GM23248 (cell line): ENCODE data around the gene MPG. TPM values are rescaled to one million over a fixed set of nuclear protein-coding genes. Genes with fewer than 3 reads are reported as not detected.

ENCODE experiments used
- DNase-seq: peaks from one replicate; pipeline ENCODE4 v3.0.0-alpha.2; 2015
- H2AFZ ChIP-seq: fragments of 200-600 bp; sonication (generic); 2 replicates; pipeline ENCODE4 v1.6.1; 2016; ENCODE audit warnings: antibody characterized with exemption
- H3F3A ChIP-seq: fragments of 200-600 bp; sonication (generic); 2 replicates; pipeline ENCODE4 v1.6.1; 2016; ENCODE audit warnings: mild to moderate bottlenecking, antibody characterized with exemption, mixed run types; ENCODE audit not compliant: insufficient read depth
- H3K27ac ChIP-seq: fragments of 200-600 bp; sonication (generic); 2 replicates; pipeline ENCODE4 v1.5.1; 2016; ENCODE audit warnings: mild to moderate bottlenecking
- H3K27me3 ChIP-seq: fragments of 200-600 bp; sonication (generic); replicated peaks from 2 replicates; pipeline ENCODE4 v1.6.1; 2016; ENCODE audit warnings: mild to moderate bottlenecking; ENCODE audit not compliant: insufficient read depth
- H3K36me3 ChIP-seq: fragments of 200-600 bp; sonication (generic); 2 replicates; pipeline ENCODE4 v1.6.1; 2016; ENCODE audit warnings: low read depth, mild to moderate bottlenecking
- H3K4me1 ChIP-seq: fragments of 200-600 bp; sonication (generic); 2 replicates; pipeline ENCODE4 v1.6.1; 2016; ENCODE audit warnings: mild to moderate bottlenecking; ENCODE audit not compliant: insufficient read depth
- H3K4me2 ChIP-seq: fragments of 200-600 bp; sonication (generic); one replicate; pipeline ENCODE4 v1.6.1; 2016; ENCODE audit warnings: mild to moderate bottlenecking; ENCODE audit not compliant: unreplicated experiment
- H3K4me3 ChIP-seq: fragments of 200-600 bp; sonication (generic); 2 replicates; pipeline ENCODE4 v1.5.1; 2016; ENCODE audit warnings: mild to moderate bottlenecking
- H3K79me2 ChIP-seq: fragments of 200-600 bp; sonication (generic); 2 replicates; pipeline ENCODE4 v1.6.1; 2016; ENCODE audit warnings: mild to moderate bottlenecking; ENCODE audit not compliant: insufficient read depth
- H3K9ac ChIP-seq: fragments of 200-600 bp; sonication (generic); 2 replicates; pipeline ENCODE4 v1.6.1; 2016; ENCODE audit warnings: mild to moderate bottlenecking
- H3K9me2 ChIP-seq: fragments of 200-600 bp; sonication (generic); 2 replicates; pipeline ENCODE4 v1.6.1; 2016; ENCODE audit warnings: mixed run types, mild to moderate bottlenecking, moderate library complexity; ENCODE audit not compliant: insufficient read depth
- H3K9me3 ChIP-seq: fragments of 200-600 bp; sonication (generic); one replicate; pipeline ENCODE4 v1.6.1; 2017; ENCODE audit warnings: low read depth
- H4K20me1 ChIP-seq: fragments of 200-600 bp; sonication (generic); 2 replicates; pipeline ENCODE4 v1.6.0; 2016; ENCODE audit not compliant: insufficient read depth
- EZH2 ChIP-seq: fragments of 200-600 bp; sonication (generic); IDR thresholded peaks from 2 replicates; pipeline ENCODE4 v1.6.1; 2018; ENCODE audit warnings: antibody characterized with exemption, mild to moderate bottlenecking; ENCODE audit not compliant: insufficient read depth, poor library complexity, severe bottlenecking
- EZH2phosphoT487 ChIP-seq: fragments of 200-600 bp; sonication (generic); IDR thresholded peaks from 2 replicates; pipeline ENCODE4 v1.6.1; 2018; ENCODE audit warnings: antibody characterized with exemption, moderate library complexity, mild to moderate bottlenecking, low read depth; ENCODE audit not compliant: insufficient read depth
- WGBS, 2 experiments: methylation state at CpG; one replicate each; pipeline ENCODE4 v1.1.6; 2015 to 2017; ENCODE audit warnings: low lambda C conversion rate in 2 of 2, low coverage in 1 of 2; ENCODE audit errors: missing lambda C conversion rate in 2 of 2; 5-methylcytosine and 5-hydroxymethylcytosine counted together
- in situ Hi-C: fragments of 300-500 bp; cut with MboI; formaldehyde crosslinking; loops from 2 replicates; pipeline ENCODE4 v1.15.0; 2020
- polyA plus RNA-seq: library from polyadenylated mRNA; unstranded; fragments of >200 nt; fragmentation: Nextera tagmentation; extraction: Ambion mirVana; gene quantifications from 2 replicates; pipeline ENCODE4 v1.2.1, GENCODE V29; 2016
- total RNA-seq: library from RNA; depleted of rRNA; stranded (reverse); fragments of >200 nt; shearing (Covaris generic); gene quantifications from 2 replicates; pipeline ENCODE4 v1.2.3, GENCODE V29; 2014

The MPG gene
- total and polyA plus RNA-seq, 2 experiments from 2014 or later, result 134 to 222 TPM

- DNase-seq, result no peak
- in situ Hi-C loops, result loop anchor here (5.0 kb wide), 1 partner anchor 77 kb away; the partner anchor contains the start of gene HBQ1
- H3K9me3 ChIP-seq, result no peaks in the 10 kb centered on the region
These were observed 26.9 kb downstream of the MPG start for GRCh38 chr16:104928-105327.

GRCh38 chr16:105521-105920, 27.5 kb downstream of the MPG start:
- Histone ChIP-seq H2AFZ (no peak overlapping the region), H3K4me3 (no peak overlapping the region), H3K79me2 (no peaks in the 10 kb centered on the region; the same call in 1 of the 2 replicates), H3K9ac (no peak overlapping the region), H3K9me3 (no peaks in the 10 kb centered on the region), H3K4me2 (no peak overlapping the region), H3K27me3 (no peaks in the 10 kb centered on the region), H3F3A (no peaks in the 10 kb centered on the region), H4K20me1 (no peaks in the 10 kb centered on the region), H3K4me1 (no peaks in the 10 kb centered on the region), H3K9me2 (no peaks in the 10 kb centered on the region), H3K36me3 (peaks cover 8% of the 10 kb centered on the region; the same call in 1 of the 2 replicates), H3K27ac (no peak overlapping the region)
- TF ChIP-seq EZH2phosphoT487 (no peak), EZH2 (no peak)
- DNase-seq, result no peak
- in situ Hi-C loops, result loop anchor here (5.0 kb wide), 1 partner anchor 77 kb away; the partner anchor contains the start of gene HBQ1
- 95 to 97% methylated on average over 6 of the region's 6 CpGs for WGBS, 2 experiments

More at GRCh38 chr16:104928-105327, 26.9 kb downstream of the MPG start:
- Histone ChIP-seq H3K4me1 (no peaks in the 10 kb centered on the region), H3K9me2 (no peaks in the 10 kb centered on the region), H4K20me1 (no peaks in the 10 kb centered on the region), H3K4me3 (no peak overlapping the region), H3K9ac (no peak overlapping the region), H3K36me3 (peaks cover 8% of the 10 kb centered on the region; the same call in 1 of the 2 replicates), H3K27ac (no peak overlapping the region), H3K79me2 (no peaks in the 10 kb centered on the region; the same call in 1 of the 2 replicates), H3F3A (no peaks in the 10 kb centered on the region), H3K27me3 (no peaks in the 10 kb centered on the region), H2AFZ (no peak overlapping the region), H3K4me2 (no peak overlapping the region)
- 91 to 100% methylated on average over 3 of the region's 3 CpGs for WGBS, 2 experiments
- TF ChIP-seq EZH2phosphoT487 (no peak), EZH2 (no peak)

- TF ChIP-seq EZH2phosphoT487 (no peak), EZH2 (no peak)
- Histone ChIP-seq H3K9me2 (no peaks in the 10 kb centered on the region), H3K79me2 (no peaks in the 10 kb centered on the region; the same call in 1 of the 2 replicates), H3F3A (0 out of 2 replicates have a peak, but pooled peaks cover 3% of the 10 kb centered on the region), H3K27ac (no peak overlapping the region), H3K9me3 (no peaks in the 10 kb centered on the region), H3K4me2 (no peak overlapping the region), H3K27me3 (no peaks in the 10 kb centered on the region), H3K9ac (no peak overlapping the region), H3K36me3 (peaks cover 12% of the 10 kb centered on the region; the same call in 1 of the 2 replicates), H4K20me1 (no peaks in the 10 kb centered on the region), H3K4me1 (no peaks in the 10 kb centered on the region), H3K4me3 (no peak overlapping the region), H2AFZ (no peak overlapping the region)
- DNase-seq, result peak; percentile 90
- in situ Hi-C loops, result loop anchor here (5.0 kb wide), 1 partner anchor 76 kb away; the partner anchor contains the start of gene HBQ1
- WGBS, 2 experiments, result 29 to 32% methylated on average over 6 of the region's 6 CpGs
These were observed 28.7 kb downstream of the MPG start for GRCh38 chr16:106623-107324.

DNA sequence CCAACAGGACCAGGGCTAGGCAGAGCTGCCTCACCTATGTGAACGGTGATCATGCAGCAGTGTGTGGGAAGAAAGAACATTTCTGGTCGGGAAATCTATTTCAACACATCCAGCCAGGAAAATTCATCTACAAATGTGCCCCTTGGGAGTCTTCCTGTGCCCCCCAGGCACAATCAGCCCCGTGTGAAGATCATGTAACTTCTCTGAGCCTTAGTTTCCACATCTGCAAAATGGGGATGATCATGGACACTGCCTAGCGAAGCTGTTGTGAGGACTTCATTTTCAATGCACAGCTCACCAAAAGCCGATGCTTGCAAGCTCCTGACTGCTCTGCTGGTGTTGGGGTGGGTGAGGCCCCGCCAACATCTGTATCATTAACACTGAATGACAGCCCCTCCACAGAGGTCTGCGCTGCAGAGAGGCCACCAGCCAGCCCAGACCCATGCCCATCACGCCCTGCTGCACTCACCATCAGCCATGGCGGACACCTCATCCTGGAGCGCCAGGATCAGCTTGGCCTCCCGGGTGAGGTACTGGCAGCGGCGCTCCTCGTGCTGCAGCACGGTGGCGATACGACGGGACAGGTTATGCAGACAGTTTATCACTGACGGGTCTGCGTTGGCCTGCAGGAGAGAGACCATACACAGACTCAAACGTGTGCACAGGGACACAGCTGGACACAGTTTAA, 34.3 kb downstream of the MPG start:
- in situ Hi-C loops, result no loop called here
- H3K36me3 ChIP-seq, result 0 out of 2 replicates have a peak, but pooled peaks cover 13% of the 10 kb centered on the region
- TF ChIP-seq EZH2phosphoT487 (no peak), EZH2 (no peak)

More for the DNA sequence above, 34.3 kb downstream of the MPG start:
- DNase-seq, result no peak
- 91 to 92% methylated on average over 21 of the region's 21 CpGs for WGBS, 2 experiments
- no peak overlapping the region for H2AFZ ChIP-seq
- peaks cover 31% of the 10 kb centered on the region for H3F3A ChIP-seq
- H3K27me3 ChIP-seq, result no peaks in the 10 kb centered on the region
- 0 out of 2 replicates have a peak overlapping the region, but pooled peaks have one; percentile 16 for H3K9ac ChIP-seq
- peaks cover 17% of the 10 kb centered on the region for H3K4me1 ChIP-seq
- H3K4me2 ChIP-seq, result no peak overlapping the region
- no peaks in the 10 kb centered on the region for H3K79me2 ChIP-seq
- no peaks in the 10 kb centered on the region for H3K9me3 ChIP-seq
- H4K20me1 ChIP-seq, result no peaks in the 10 kb centered on the region
- no peak overlapping the region for H3K27ac ChIP-seq
- no peak overlapping the region for H3K4me3 ChIP-seq
- no peaks in the 10 kb centered on the region for H3K9me2 ChIP-seq
